GM20431 (cell line): ENCODE data around the gene C17orf50.
"Not testable (repeated sequence)": the region's sequence is repeated elsewhere in the genome, so short reads cannot be mapped to it uniquely, and the experiment has no call there.

ENCODE experiments used
- in situ Hi-C: fragments of 300-500 bp; cut with MseI, MboI; formaldehyde crosslinking; loops from one replicate; pipeline ENCODE4 v1.15.0; 2020; ENCODE audit warnings: low sequenced_read_pairs; ENCODE audit not compliant: unreplicated experiment

Gene C17orf50

DNA sequence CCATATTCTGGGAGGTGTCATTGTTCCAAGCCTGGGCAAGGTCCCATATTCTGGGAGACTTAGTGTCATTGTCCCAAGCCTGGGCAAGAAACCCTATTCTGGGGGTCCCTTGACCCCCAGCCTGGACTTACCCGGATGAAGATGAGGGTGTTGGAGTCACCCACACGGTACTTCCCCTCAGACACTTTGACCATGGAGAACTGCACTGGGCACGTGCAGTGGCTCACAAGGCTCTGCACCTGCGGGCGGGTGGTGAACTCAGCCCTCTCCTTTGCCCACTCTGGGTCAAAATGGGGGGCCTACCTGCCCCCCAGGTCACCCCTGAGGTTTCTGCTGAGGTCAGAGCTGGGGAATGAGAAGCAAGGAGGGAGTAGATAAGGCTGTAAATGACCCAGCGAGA is 11.7 kb upstream of the C17orf50 start:
- in situ Hi-C loops: loop anchor here (25.0 kb wide), 2 partner anchors 437 to 587 kb away; no protein-coding TSS in a partner anchor

DNA sequence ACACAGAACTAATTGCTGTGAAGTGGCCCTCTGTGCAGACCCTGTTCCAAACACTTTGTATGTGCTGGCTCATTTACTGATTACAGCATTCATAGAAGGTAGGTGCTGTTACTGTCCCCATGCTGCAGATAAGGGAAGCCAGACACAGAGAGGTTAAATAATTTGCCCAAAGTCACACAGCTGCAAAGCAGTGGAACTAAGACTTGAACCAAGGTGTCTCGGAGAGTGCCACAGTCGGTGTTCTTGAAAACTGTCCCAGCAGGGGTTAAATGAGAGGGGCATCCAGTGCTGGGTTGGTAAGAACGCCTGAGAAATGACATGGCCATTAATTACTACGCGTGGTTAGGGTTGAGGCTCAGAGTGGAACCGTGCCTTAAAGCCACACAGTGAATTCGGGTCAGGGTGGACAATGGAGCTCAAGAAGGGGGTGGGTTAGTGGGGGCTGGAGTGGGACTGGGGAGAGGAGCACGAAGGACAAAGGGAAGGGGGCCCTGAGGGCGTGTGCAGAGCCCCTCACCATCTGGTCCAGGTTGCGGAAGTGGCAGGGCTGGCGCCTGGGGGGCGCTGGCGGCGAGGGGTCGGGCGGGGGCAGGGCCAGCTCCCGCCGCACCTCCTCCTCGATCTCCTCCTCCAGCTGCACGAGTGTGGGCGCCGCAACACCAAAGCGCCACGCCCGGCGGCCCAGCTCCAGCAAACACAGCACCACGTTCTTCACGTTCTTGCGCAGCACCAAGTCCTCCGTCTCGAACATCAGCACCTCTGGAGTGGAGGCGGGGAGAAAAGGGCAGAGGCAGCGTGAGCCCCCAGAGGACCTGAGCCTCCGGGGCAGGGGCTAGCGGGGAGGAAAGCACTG is 10.9 kb upstream of the C17orf50 start:
- in situ Hi-C loops: loop anchor here (25.0 kb wide), 2 partner anchors 437 to 587 kb away; no protein-coding TSS in a partner anchor

DNA sequence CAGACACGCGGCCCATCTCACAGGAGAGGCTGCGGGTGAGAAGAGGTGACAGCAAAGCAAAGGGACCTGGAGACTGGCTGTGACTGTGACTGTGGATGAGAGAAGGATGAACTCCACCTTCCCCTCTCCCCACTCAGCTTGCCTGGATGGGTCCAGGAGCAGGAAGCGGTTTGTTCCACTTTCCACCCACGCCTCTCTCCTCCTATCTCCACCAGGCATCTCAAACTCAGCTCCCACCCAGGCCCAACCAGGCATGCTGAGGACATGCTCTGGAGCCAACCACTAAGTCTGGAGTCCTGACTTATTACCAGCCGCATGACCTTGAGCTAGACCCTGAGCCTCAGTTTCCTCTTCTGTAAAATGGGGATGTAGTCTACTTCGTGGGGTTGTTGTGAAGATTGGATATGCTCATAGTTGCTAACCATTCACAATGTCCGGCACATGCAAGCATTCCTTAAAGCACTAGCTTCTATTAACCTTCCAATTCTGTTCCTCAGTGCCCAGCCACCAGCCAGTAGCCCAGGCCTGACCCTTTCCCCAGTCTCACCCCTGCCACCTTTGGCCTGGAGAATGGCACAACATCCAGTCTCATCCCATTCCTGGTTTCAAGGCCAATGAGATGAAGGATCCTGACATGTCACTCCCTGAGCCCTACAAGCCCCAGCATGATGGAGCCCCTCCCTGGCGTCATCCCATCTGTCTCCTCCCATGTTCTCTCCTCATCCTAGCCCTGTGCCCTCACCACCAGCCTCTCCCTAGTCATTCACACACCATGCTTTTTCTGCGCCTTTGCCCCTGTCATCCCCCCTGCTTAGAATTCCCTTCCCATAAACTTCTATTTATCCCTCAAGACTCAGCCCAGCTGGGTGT is 9.9 kb upstream of the C17orf50 start:
- in situ Hi-C loops: no loop called here

DNA sequence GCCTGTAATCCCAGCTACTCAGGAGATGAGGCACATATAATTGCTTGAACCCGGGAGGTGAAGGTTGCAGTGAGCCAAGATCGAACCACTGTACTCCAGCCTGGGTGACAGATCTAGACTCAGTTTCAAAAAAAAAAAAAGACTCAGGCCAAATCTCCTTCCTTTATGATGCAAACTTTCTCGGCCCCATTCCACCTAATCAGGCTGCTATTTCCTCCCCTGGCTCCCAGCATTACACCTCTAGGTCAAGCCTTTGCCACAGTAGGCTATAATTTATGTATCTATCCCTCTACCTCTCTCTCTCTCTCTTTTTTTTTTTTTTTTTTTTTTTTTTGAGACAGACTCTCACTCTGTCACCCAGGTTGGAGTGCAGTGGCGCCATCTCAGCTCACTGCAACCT is 9.1 kb upstream of the C17orf50 start:
- in situ Hi-C loops: not testable (repeated sequence)

DNA sequence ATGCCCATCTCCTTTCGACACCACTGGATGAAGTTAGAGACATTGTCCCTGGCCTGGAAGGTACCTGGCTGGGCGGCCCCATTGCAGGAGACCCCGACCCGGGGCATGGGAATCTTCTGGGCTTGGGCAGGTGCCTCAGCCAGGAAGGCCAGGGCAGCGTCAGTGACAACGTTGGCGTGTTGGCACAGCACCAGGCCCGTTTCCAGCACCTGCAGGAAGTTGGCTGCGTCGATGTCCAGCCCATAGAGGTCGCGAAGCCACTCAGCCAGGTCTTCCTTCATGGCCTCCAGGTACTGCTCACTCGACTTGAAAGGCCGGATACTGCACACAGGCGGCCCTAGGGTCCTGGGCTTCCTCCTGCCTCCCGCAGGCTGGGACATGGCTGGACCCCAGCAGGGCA is 8.2 kb upstream of the C17orf50 start:
- in situ Hi-C loops: no loop called here

DNA sequence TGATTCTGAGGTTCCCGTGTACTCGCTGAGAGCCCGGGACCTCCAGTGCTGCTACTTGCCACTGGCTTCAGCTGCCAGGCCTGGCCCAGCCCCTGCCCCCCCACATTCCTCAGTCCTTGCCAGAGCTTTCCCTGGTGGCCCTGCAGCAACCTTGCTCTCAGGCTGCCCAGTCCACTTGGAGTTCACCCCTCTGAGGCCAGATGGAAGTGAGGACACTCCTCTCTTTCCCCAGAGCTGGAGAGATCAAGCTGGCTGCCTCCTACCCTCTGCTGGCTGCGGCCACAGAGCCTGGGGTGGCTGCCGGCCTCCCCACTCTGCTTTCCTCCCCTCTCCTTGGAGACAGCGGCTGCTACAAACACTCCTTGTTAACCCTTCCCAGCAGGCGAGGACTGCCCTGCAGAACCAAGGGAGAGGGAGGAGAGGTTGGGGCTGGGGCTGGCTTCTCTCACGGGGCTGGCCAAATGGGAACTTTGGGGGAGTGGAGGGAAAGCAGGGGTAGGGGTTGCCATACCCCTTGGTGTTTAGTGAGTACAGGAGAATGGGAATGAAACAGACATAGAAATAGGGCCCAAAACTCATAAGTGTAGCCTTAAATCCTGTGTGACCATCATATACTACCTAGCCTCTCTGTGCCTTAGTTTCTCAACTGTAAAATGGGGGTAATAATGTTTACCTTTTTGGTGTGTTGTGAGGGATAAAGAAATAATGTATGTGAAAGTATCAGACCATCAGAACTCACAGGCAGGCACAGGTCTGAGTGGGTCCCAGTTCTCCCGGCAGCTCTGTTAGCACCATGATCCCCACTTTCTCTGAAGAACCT is 7.5 kb upstream of the C17orf50 start, which contains the start of gene GAS2L2:
Gene GAS2L2 (minus strand): TSS at position 295 of the 820 bp plus-strand sequence. CDS start 389 bp downstream, outside the sequence.
- in situ Hi-C loops: no loop called here

DNA sequence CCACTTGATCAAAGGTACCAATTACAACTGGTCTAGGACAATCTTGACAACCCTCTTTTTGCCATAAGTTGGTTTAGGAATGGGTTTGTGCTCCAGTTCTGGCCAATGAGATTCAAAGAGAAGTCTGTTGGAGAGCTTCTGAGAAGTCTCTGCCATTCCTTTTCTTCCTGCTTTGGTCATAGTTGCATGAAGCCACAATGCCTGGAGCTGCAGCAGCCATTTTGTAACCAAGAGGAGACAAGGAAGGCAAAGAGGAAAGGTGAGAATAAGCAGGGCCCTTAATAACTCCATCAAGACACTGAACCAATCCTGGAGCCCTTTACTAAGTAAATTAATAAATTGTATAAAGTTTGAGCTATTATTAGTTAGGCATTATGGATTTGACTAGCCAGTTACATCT is 3.4 kb upstream of the C17orf50 start:
- in situ Hi-C loops: no loop called here

DNA sequence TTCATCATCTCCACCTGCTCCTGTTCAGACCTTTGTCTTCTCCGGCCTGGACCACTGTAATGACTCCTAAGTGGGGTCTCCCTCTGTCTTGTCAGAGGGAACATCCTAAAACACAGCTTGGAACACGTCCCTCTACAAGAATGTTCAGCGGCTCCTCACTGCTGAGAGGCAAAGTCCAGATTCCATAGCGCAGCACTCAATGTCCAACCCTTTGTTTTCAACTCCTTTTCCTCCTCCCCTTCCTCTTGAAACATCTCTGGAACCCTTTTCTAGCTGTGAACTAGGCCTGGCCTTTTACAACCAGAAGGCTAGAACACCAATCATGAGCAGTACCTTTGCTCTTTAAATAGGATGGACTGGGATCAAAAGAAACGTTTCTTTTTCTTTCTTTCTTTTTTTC is 914 bp downstream of the C17orf50 start:
- in situ Hi-C loops: no loop called here

DNA sequence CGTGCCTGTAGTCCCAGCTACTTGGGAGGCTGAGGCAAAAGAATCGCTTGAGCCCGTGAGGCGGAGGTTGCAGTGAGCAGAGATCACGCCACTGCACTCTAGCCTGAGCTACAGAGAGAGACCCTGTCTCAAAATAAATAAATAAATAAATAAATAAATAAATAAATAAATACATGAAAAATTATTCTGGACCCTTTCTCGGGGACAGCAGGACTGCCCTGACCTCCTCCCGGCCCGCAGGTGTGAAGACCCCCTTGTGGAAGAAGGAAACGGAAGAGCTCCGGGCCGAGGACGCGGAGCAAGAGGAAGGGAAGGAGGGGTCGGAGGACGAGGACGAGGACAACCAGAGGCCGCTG is 3.1 kb downstream of the C17orf50 start:
- in situ Hi-C loops: no loop called here

DNA sequence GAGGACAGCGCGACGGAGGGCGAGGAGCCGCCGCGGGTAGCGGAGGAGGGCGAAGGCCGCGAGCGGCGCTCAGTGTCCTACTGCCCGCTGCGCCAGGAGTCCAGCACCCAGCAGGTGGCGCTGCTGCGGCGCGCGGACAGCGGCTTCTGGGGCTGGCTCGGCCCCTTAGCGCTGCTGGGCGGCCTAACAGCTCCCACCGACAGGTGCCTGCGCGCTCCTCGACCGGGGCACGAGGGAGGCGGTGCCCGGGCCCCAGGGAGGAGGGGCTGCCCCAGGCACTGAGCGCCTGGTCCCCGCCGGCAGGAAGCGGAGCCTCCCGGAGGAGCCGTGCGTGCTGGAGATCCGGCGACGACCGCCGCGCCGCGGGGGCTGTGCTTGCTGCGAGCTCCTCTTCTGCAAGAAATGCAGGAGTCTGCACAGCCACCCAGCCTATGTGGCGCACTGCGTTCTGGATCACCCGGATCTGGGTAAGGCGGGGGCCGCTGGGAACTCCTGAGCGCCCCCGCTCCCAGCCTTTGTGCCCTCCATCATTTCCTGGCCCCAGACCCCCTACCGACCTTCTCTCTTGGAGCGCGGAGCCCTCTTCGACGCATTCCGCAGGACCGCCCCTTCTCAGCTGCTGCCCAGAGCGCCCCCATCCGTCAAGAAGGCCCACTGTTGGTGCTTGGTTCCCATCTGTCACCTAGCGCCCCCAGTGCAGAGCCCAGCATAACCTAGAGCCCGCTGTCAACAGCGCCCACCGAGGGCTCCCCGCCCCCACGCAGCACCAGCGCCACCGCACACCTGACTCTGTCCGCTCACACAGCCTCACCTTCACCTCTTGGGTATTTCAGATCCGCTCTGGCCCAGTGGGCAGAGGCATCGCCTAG is 3.7 kb downstream of the C17orf50 start:
- in situ Hi-C loops: no loop called here

DNA sequence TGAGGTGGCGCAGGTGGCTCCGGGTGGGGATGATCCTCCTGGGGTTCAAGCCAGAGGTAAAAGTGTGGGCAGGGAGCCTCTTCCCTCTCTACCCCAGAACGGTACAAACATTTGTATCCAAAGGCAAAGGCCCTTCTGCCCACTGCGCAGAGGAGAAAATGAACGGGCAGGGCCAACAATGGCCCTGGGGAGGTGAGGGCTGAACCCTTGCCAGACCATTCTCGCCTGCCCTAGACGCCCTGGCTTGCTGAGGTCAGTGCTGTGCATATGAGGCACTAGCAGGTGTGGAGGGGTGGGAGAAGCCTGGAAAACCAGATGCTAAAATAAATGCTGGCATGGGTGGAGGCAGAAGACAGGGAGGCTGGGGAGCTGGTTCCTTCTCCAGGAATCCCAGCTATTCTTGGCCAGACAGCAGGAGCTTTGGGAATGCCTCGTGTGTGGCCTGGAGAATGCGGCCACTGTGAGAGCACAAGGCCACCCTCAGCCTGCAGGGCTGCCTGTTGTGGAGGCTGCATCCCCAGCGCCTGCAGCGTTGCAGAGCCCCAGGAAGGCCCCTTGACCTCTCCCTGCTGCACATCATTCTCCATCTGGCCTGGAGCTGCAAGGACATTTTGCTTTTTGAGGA is 4.5 kb downstream of the C17orf50 start:
- in situ Hi-C loops: no loop called here

DNA sequence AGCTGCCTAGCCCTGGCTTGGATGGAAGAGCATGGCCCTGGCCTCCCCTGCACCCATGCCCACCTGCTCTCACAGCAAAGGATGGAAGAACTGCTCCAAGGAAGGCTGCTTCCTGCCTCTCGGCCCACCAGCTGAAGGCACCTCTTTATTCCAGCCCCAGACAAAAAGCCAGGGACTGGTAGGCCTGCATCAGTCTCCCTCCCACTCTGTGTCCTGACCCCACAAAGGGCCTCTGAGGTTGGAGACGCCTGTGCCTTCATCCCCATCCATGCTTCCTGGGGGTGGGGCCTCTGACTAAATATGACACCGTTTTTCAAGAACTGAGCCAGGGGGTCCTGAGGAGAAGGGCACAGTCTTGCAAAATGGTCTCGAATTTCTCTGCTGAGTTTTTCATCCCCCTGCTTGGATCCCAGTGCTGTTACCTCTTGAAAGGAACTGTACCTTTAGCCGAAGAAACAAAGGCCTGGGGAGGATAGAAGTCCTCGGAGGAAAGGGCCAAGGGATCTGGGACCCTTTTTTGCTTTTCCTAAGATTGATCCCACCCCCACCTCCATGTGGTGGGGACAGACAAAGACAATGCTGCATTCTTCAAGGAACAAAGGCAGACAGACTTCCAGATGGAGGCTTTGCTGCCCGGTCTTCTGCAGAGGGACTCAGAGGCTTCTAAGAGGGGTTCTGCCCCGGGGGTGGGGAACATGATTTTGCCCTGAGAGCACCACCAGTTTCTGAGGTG is 5.2 kb downstream of the C17orf50 start:
- in situ Hi-C loops: no loop called here

DNA sequence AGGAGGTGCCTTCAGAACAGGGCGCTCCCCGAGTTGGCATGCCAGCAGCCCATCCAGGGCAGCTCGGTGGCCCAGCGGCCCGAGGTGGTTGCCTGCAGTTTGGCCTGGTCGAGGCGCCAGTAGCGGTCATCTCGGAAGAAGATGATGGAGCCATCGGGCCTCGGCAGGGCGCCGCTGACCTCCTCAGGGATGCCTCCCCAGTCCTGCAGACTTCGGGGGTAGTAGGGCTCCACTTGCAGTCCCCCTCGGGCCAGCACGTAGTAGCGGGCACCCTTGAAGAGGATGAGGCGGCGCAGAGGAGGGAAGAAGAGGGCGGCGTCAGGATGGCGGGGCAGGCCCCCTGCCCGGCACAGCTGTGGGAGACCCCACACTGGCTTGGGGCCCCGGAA is 5.8 kb downstream of the C17orf50 start:
- in situ Hi-C loops: no loop called here

DNA sequence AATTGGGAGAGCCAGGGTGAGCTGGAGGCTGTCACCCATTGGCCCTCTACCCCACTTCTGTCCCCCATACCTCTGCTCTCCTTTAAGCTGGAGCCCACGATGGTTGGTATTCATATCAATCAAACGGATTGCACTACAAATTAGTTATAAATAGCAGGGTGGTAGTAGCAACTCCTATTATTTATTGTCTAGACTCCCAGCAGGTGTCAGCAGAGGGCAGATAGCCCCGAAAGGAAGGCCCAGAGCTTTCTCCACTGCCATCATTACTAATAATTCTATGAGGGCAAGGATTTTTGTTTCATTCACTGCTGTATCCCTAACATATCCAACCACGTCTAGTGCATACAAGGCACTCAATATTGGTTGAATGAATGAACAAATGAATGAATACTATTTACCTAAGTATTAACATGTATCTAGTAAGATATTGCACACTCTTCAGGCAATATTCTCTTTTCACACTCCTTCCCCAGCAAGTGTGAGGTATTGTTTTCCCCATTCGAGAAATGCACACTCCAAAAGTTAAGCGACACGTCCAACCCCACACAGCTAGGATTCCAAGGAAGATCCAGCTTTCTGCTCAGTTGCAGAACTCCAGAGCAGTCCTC is 6.3 kb downstream of the C17orf50 start:
- in situ Hi-C loops: no loop called here

DNA sequence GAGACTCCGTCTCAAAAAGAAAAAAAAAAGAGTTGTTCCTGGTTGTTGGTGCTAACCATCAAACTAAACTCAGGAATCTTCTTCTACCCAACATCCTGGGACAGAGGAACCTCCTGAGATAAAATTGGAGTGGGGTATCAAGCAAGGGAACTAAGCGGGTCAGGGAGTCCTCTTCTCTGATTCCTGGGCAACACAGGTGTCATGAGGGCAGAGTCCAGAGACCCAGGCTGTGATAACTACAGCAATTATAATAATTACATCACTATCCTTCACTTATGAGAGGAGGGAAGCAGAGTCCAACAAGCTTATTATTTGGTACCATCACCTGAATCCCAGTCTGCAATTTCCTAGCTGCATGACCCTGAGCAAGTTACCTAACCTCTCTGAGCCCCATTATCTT is 8.1 kb downstream of the C17orf50 start:
- in situ Hi-C loops: no loop called here

DNA sequence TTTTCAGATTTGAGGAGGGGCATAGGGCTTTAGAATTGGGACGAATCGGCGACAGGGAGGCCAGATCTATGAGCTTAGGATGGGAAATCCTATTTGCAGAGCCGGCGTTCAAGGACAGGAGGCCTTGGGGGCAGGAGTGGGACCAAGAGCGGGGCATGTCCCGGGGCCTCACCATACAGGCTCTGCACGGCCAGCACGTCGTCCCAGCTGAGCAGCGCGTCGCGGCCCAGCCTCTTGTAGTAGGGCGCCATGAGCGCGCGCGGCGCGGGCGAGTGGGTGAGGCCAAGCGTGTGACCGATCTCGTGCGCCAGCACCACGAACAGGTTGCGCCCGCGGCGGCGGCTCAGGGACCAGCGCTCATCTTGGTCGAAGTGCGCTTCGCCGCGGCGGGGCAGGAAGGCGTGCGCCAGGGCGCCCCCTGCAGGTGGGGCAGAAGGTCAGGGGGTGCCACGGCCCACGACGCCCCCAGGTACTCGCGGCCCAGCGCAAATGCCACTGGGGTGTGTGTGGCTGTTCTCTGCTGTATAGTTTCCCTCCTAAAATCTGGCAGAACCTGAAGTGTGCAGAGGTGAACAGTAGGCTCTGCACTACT is 9.3 kb downstream of the C17orf50 start:
- in situ Hi-C loops: no loop called here

DNA sequence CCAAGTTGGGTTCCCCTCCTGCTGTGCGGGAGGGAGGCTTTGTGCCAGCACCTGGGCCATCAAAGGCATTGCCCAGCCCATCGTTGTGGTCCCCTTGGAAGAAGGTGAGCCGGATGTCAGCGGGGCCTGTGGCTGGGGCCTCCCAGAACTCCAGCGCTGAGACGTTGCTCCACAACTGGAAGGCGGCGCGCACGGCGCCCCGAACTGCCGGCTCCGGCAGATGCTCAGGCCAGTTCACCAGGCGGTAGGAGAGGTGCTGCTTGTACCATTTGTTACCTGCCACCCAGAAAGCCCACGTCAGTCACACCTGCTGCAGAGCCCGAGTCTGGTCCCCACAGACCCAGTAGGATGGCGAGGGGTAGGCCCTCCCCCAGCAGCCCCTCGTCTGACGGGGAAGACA is 12.4 kb downstream of the C17orf50 start:
- in situ Hi-C loops: no loop called here
